Large intestine (tissue), 12 donors: ENCODE results near the gene EHD4. TPM values are rescaled to one million over a fixed set of nuclear protein-coding genes. Genes with fewer than 3 reads are reported as not detected.

Experiments used
- DNase-seq, 2 donors: peaks; one replicate each; pipeline versions ENCODE4 v3.0.0 to v3.0.0-alpha.2; 2013
- H3K27ac ChIP-seq: one replicate; pipeline ENCODE4 v1.5.1; 2013; ENCODE audit warnings: low read length
- H3K27me3 ChIP-seq: 2 replicates; pipeline ENCODE4 v1.6.1; 2013; ENCODE audit warnings: low read length; ENCODE audit not compliant: control insufficient read depth, insufficient read depth
- H3K36me3 ChIP-seq: 2 replicates; pipeline ENCODE4 v1.6.1; 2013; ENCODE audit warnings: low read length; ENCODE audit not compliant: control insufficient read depth, insufficient read depth
- H3K4me1 ChIP-seq: one replicate; pipeline ENCODE4 v1.6.1; 2013; ENCODE audit warnings: low read length; ENCODE audit not compliant: control insufficient read depth, insufficient read depth
- H3K4me3 ChIP-seq: one replicate; pipeline ENCODE4 v1.5.1; 2013; ENCODE audit warnings: low read length
- H3K9me3 ChIP-seq: one replicate; pipeline ENCODE4 v1.6.1; 2013; ENCODE audit warnings: mild to moderate bottlenecking, low read depth, low read length, moderate library complexity; ENCODE audit not compliant: control insufficient read depth
- WGBS: methylation state at CpG from one replicate; pipeline ENCODE4 v1.1.5; 2013; ENCODE audit warnings: low lambda C conversion rate; ENCODE audit not compliant: insufficient coverage; 5-methylcytosine and 5-hydroxymethylcytosine counted together
- long read RNA-seq, 11 donors: transcript quantifications; one replicate each; lab custom pipeline, GENCODE V29; 2026
- polyA plus RNA-seq: library from polyadenylated mRNA; unstranded; fragments of 120-200 nt; gene quantifications from one replicate; pipeline ENCODE4 v1.2.1, GENCODE V29; 2013

Gene EHD4
- polyA plus RNA-seq = 13.1 TPM
- long read RNA-seq, donor 1, full-length matches to known transcripts = 6 of 6 reads
- long read RNA-seq, donor 1, partial matches to known transcripts = 0 of 6 reads
- long read RNA-seq, donor 1, other reads (novel, unspliced or antisense) = 0 of 6 reads
- long read RNA-seq, donor 2, full-length matches to known transcripts = 20 of 29 reads
- long read RNA-seq, donor 2, partial matches to known transcripts = 9 of 29 reads
- long read RNA-seq, donor 2, other reads (novel, unspliced or antisense) = 0 of 29 reads
- long read RNA-seq, donor 3 = 0 reads
- long read RNA-seq, donor 4 = 0 reads
- long read RNA-seq, donor 5, full-length matches to known transcripts = 8 of 8 reads
- long read RNA-seq, donor 5, partial matches to known transcripts = 0 of 8 reads
- long read RNA-seq, donor 5, other reads (novel, unspliced or antisense) = 0 of 8 reads
- long read RNA-seq, donor 6, full-length matches to known transcripts = 14 of 14 reads
- long read RNA-seq, donor 6, partial matches to known transcripts = 0 of 14 reads
- long read RNA-seq, donor 6, other reads (novel, unspliced or antisense) = 0 of 14 reads
- long read RNA-seq, donor 7, full-length matches to known transcripts = 4 of 4 reads
- long read RNA-seq, donor 7, partial matches to known transcripts = 0 of 4 reads
- long read RNA-seq, donor 7, other reads (novel, unspliced or antisense) = 0 of 4 reads
- long read RNA-seq, donor 8, full-length matches to known transcripts = 18 of 18 reads
- long read RNA-seq, donor 8, partial matches to known transcripts = 0 of 18 reads
- long read RNA-seq, donor 8, other reads (novel, unspliced or antisense) = 0 of 18 reads
- long read RNA-seq, donor 9, full-length matches to known transcripts = 8 of 8 reads
- long read RNA-seq, donor 9, partial matches to known transcripts = 0 of 8 reads
- long read RNA-seq, donor 9, other reads (novel, unspliced or antisense) = 0 of 8 reads
- long read RNA-seq, donor 10, full-length matches to known transcripts = 11 of 11 reads
- long read RNA-seq, donor 10, partial matches to known transcripts = 0 of 11 reads
- long read RNA-seq, donor 10, other reads (novel, unspliced or antisense) = 0 of 11 reads
- long read RNA-seq, donor 11, full-length matches to known transcripts = 8 of 8 reads
- long read RNA-seq, donor 11, partial matches to known transcripts = 0 of 8 reads
- long read RNA-seq, donor 11, other reads (novel, unspliced or antisense) = 0 of 8 reads

- Histone ChIP-seq H3K4me1 (peaks cover 11% of the 10 kb centered on the region), H3K9me3 (no peaks in the 10 kb centered on the region), H3K27ac (peak within 1 kb of the TSS; percentile 82), H3K36me3 (no peaks in the 10 kb centered on the region), H3K27me3 (no peaks in the 10 kb centered on the region), H3K4me3 (peak within 1 kb of the TSS; percentile 79)
- peak; percentile 99 for DNase-seq
- 67% methylated on average over 1 of the region's 72 CpGs for WGBS
Measured at GRCh38 chr15:41972253-41973242, at the start of gene EHD4. Gene EHD4 (minus strand): TSS chr15:41972557. CDS start chr15:41972494, 63 bp downstream.

- H3K27me3 ChIP-seq = no peaks in the 10 kb centered on the region
- no peak overlapping the region for H3K27ac ChIP-seq
- WGBS = no CpG with 5 or more reads among the region's 5 CpGs
- H3K4me1 ChIP-seq = no peaks in the 10 kb centered on the region
- peaks cover 6% of the 10 kb centered on the region for H3K9me3 ChIP-seq
- H3K36me3 ChIP-seq = no peaks in the 10 kb centered on the region
- DNase-seq = no peak
- no peak overlapping the region for H3K4me3 ChIP-seq
Measured at GRCh38 chr15:42021593-42021992, 49.2 kb upstream of the EHD4 start.

- H3K27me3 ChIP-seq = no peaks in the 10 kb centered on the region
- no CpG with 5 or more reads among the region's 5 CpGs for WGBS
- no peak within 1 kb of the TSS for H3K4me3 ChIP-seq
- H3K27ac ChIP-seq = no peak within 1 kb of the TSS
- peaks cover 6% of the 10 kb centered on the region for H3K9me3 ChIP-seq
- no peaks in the 10 kb centered on the region for H3K4me1 ChIP-seq
- no peak for DNase-seq
- no peaks in the 10 kb centered on the region for H3K36me3 ChIP-seq
Measured at GRCh38 chr15:42020713-42021273, 48.4 kb upstream of the EHD4 start, which contains the start of gene PLA2G4E. Gene PLA2G4E (minus strand): TSS chr15:42021042. CDS start chr15:42021030, 12 bp downstream.

- WGBS = no CpG with 5 or more reads among the region's 6 CpGs
- no peak overlapping the region for H3K4me3 ChIP-seq
- no peaks in the 10 kb centered on the region for H3K36me3 ChIP-seq
- no peak for DNase-seq
- H3K4me1 ChIP-seq = peaks cover under 1% of the 10 kb centered on the region
- H3K27me3 ChIP-seq = no peaks in the 10 kb centered on the region
- peaks cover 3% of the 10 kb centered on the region for H3K9me3 ChIP-seq
- no peak overlapping the region for H3K27ac ChIP-seq
Measured at GRCh38 chr15:42018306-42019224, 46.2 kb upstream of the EHD4 start.

GRCh38 chr15:42016971-42017370 is 44.6 kb upstream of the EHD4 start:
- H3K4me3 ChIP-seq = no peak overlapping the region
- no peak for DNase-seq
- H3K9me3 ChIP-seq = peaks cover 3% of the 10 kb centered on the region
- WGBS = no CpG with 5 or more reads among the region's 6 CpGs
- no peaks in the 10 kb centered on the region for H3K36me3 ChIP-seq
- no peak overlapping the region for H3K27ac ChIP-seq
- no peaks in the 10 kb centered on the region for H3K27me3 ChIP-seq
- peaks cover 16% of the 10 kb centered on the region for H3K4me1 ChIP-seq

GRCh38 chr15:42014406-42014805 is 42.0 kb upstream of the EHD4 start:
- Histone ChIP-seq H3K27ac (no peak overlapping the region), H3K9me3 (no peaks in the 10 kb centered on the region)
- WGBS = no CpG with 5 or more reads among the region's 4 CpGs

GRCh38 chr15:42012928-42013482 is 40.6 kb upstream of the EHD4 start:
- Histone ChIP-seq H3K27ac (peak overlapping the region; percentile 91), H3K36me3 (no peaks in the 10 kb centered on the region), H3K27me3 (no peaks in the 10 kb centered on the region), H3K4me3 (no peak overlapping the region), H3K4me1 (peaks cover 37% of the 10 kb centered on the region), H3K9me3 (no peaks in the 10 kb centered on the region)
- no CpG with 5 or more reads among the region's 10 CpGs for WGBS
- DNase-seq = no peak

More at GRCh38 chr15:42014406-42014805, 42.0 kb upstream of the EHD4 start:
- no peak for DNase-seq
- Histone ChIP-seq H3K4me3 (no peak overlapping the region), H3K36me3 (no peaks in the 10 kb centered on the region), H3K4me1 (peaks cover 37% of the 10 kb centered on the region), H3K27me3 (no peaks in the 10 kb centered on the region)

GRCh38 chr15:42012241-42012640 is 39.9 kb upstream of the EHD4 start:
- Histone ChIP-seq H3K36me3 (no peaks in the 10 kb centered on the region), H3K9me3 (no peaks in the 10 kb centered on the region), H3K27me3 (no peaks in the 10 kb centered on the region), H3K27ac (peak overlapping the region; percentile 91), H3K4me1 (peaks cover 37% of the 10 kb centered on the region), H3K4me3 (no peak overlapping the region)
- DNase-seq = peak; percentile 95 to 96
- WGBS = no CpG with 5 or more reads among the region's 2 CpGs
